ENCODE data around the gene PFKFB1. TPM values are rescaled to one million over a fixed set of nuclear protein-coding genes. Genes with fewer than 3 reads are reported as not detected.

PFKFB1 gene
- total RNA-seq = not detected in 2 replicates

GRCh38 chrX:54994099-54994498 lies at the start of gene PFKFB1:
Gene PFKFB1, minus strand, starts transcription at chrX:54994188. Its CDS starts 181 bp downstream, at chrX:54994007.

GRCh38 chrX:55030271-55031205 lies 36.5 kb upstream of the PFKFB1 start, which contains the start of gene ALAS2:
Gene ALAS2, minus strand, starts transcription at chrX:55030977. Its CDS starts 4,977 bp downstream, at chrX:55026000.

GRCh38 chrX:54999717-55000598 lies 6.0 kb upstream of the PFKFB1 start, which contains the start of gene APEX2:
Gene APEX2, plus strand, starts transcription at chrX:55000363. Its CDS starts 60 bp downstream, at chrX:55000423.

GRCh38 chrX:54920610-54921426 lies 73.2 kb downstream of the PFKFB1 start, which contains the start of gene TRO:
Gene TRO, plus strand, starts transcription at chrX:54920824. Its CDS starts 1,423 bp downstream, at chrX:54922247.

Other genes starting within 250 kb of the PFKFB1 start
- gene ITIH6, start 195.9 kb downstream of the PFKFB1 start, total RNA-seq = not detected in 2 replicates
- gene MAGED2, start 186.4 kb downstream of the PFKFB1 start, total RNA-seq = 68.4 and 158 TPM in 2 replicates
- gene TRO, start 73.4 kb downstream of the PFKFB1 start, total RNA-seq = 2.4 TPM in 1 of 2 replicates, not detected in the other
- 10.2 and 11.6 TPM in 2 replicates for gene APEX2, start 6.2 kb upstream of the PFKFB1 start, total RNA-seq
- not detected in 2 replicates for gene ALAS2, start 36.8 kb upstream of the PFKFB1 start, total RNA-seq
- not detected in 2 replicates for gene PAGE2B, start 80.8 kb upstream of the PFKFB1 start, total RNA-seq
- not detected in 2 replicates for gene PAGE2, start 94.8 kb upstream of the PFKFB1 start, total RNA-seq
- not detected in 2 replicates for gene PAGE5, start 226.2 kb upstream of the PFKFB1 start, total RNA-seq

Data from tracheal epithelial cell (primary cell).